HEK293 (cell line): Measurements from ENCODE around the gene TRIP11.

Experiments used
- CTCF ChIA-PET: fragments of 350-600 bp; formaldehyde crosslinking; extraction: SDS; loops from one replicate; lab custom pipeline; 2021; ENCODE audit warnings: antibody characterized with exemption; lab: Yijun Ruan, JAX
- POLR2A ChIA-PET: fragments of 300-600 bp; formaldehyde crosslinking; extraction: SDS; loops from one replicate; lab custom pipeline; 2020; ENCODE audit warnings: antibody characterized with exemption, inconsistent platforms; lab: Yijun Ruan, JAX
- H3K27ac ChIP-seq: fragments of 200-500 bp; sonication (Bioruptor generic); 2 replicates; pipeline ENCODE4 v1.5.1; 2014; ENCODE audit warnings: low read depth, low read length, control low read depth, inconsistent platforms; ENCODE audit errors: extremely low read depth
- H3K36me3 ChIP-seq, 2 experiments: fragments of 200-500 bp in 1 of 2; sonication (Bioruptor generic) in 1 of 2; 1 replicate in 1 of 2; 2 replicates in 1 of 2; pipeline ENCODE4 v1.5.1; 2014 to 2017; ENCODE audit warnings: inconsistent platforms in 2 of 2, low read length in 2 of 2; ENCODE audit not compliant: control insufficient read depth in 2 of 2, insufficient read depth in 1 of 2
- H3K4me1 ChIP-seq: fragments of 200-500 bp; sonication (Bioruptor generic); 2 replicates; pipeline ENCODE4 v1.5.1; 2014; ENCODE audit warnings: mild to moderate bottlenecking, low read length, inconsistent platforms; ENCODE audit not compliant: control insufficient read depth, insufficient read depth
- H3K4me3 ChIP-seq: 2 replicates; pipeline ENCODE4 v1.5.1; 2011; ENCODE audit warnings: low read depth, mild to moderate bottlenecking, control low read depth, low read length, moderate library complexity
- H3K9me3 ChIP-seq: fragments of 200-500 bp; sonication (Bioruptor generic); 2 replicates; pipeline ENCODE4 v1.5.1; 2014; ENCODE audit warnings: low read depth, low read length, inconsistent platforms; ENCODE audit not compliant: control insufficient read depth, insufficient read depth
- PRDM4 ChIP-seq: fragments of 450-650 bp; formaldehyde crosslinking; IDR thresholded peaks from 2 replicates; pipeline ENCODE4 v1.5.1; 2017; ENCODE audit warnings: missing biosample characterization, missing genetic modification characterization
- SALL2 ChIP-seq: fragments of 450-650 bp; formaldehyde crosslinking; IDR thresholded peaks from 2 replicates; pipeline ENCODE4 v1.5.0; 2017; ENCODE audit warnings: missing biosample characterization, mild to moderate bottlenecking, missing genetic modification characterization, borderline replicate concordance
- ZBTB49 ChIP-seq: fragments of 450-650 bp; formaldehyde crosslinking; IDR thresholded peaks from 2 replicates; pipeline ENCODE4 v1.5.1; 2016; ENCODE audit warnings: missing biosample characterization, missing genetic modification characterization, low read depth
- ZBTB6 ChIP-seq: fragments of 450-650 bp; formaldehyde crosslinking; IDR thresholded peaks from 2 replicates; pipeline ENCODE4 v1.5.1; 2017; ENCODE audit warnings: missing biosample characterization, missing genetic modification characterization
- ZNF239 ChIP-seq: fragments of 450-650 bp; formaldehyde crosslinking; IDR thresholded peaks from 2 replicates; pipeline ENCODE4 v1.5.1; 2016; ENCODE audit warnings: missing biosample characterization, missing genetic modification characterization
- ZNF24 ChIP-seq: fragments of 450-650 bp; formaldehyde crosslinking; IDR thresholded peaks from 2 replicates; pipeline ENCODE4 v1.5.1; 2016; ENCODE audit warnings: missing biosample characterization, missing genetic modification characterization
- ZNF274 ChIP-seq, 2 experiments: fragments of 200-500 bp in 1 of 2; fragments of 450-650 bp in 1 of 2; sonication (Bioruptor generic) in 1 of 2; formaldehyde crosslinking in 1 of 2; IDR thresholded peaks; 2 replicates each; pipeline versions ENCODE4 v1.5.1 to v1.6.1; 2014 to 2016; ENCODE audit warnings: borderline replicate concordance in 1 of 2, inconsistent platforms in 1 of 2, low read length in 1 of 2, missing biosample characterization in 1 of 2, missing genetic modification characterization in 1 of 2
- ZNF280D ChIP-seq: fragments of 450-650 bp; formaldehyde crosslinking; IDR thresholded peaks from 2 replicates; pipeline ENCODE4 v1.5.1; 2016; ENCODE audit warnings: missing biosample characterization, missing genetic modification characterization
- ZNF302 ChIP-seq: fragments of 450-650 bp; formaldehyde crosslinking; IDR thresholded peaks from 2 replicates; pipeline ENCODE4 v1.5.1; 2016; ENCODE audit warnings: missing biosample characterization, missing genetic modification characterization, low read depth
- ZNF404 ChIP-seq: fragments of 450-650 bp; formaldehyde crosslinking; IDR thresholded peaks from 2 replicates; pipeline ENCODE4 v1.5.1; 2017; ENCODE audit warnings: missing biosample characterization, missing genetic modification characterization
- ZNF501 ChIP-seq: fragments of 450-650 bp; formaldehyde crosslinking; IDR thresholded peaks from 2 replicates; pipeline ENCODE4 v1.5.1; 2016; ENCODE audit warnings: missing biosample characterization, missing genetic modification characterization
- ZNF585B ChIP-seq: fragments of 450-650 bp; formaldehyde crosslinking; IDR thresholded peaks from 2 replicates; pipeline ENCODE4 v1.5.1; 2016; ENCODE audit warnings: missing biosample characterization, missing genetic modification characterization
- ZNF792 ChIP-seq: fragments of 450-650 bp; formaldehyde crosslinking; IDR thresholded peaks from 2 replicates; pipeline ENCODE4 v1.5.1; 2016; ENCODE audit warnings: missing biosample characterization, missing genetic modification characterization
- ZSCAN16 ChIP-seq: fragments of 450-650 bp; formaldehyde crosslinking; IDR thresholded peaks from 2 replicates; pipeline ENCODE4 v1.5.1; 2016; ENCODE audit warnings: missing biosample characterization, missing genetic modification characterization
- ZSCAN18 ChIP-seq: fragments of 450-650 bp; formaldehyde crosslinking; IDR thresholded peaks from 2 replicates; pipeline ENCODE4 v1.5.1; 2016; ENCODE audit warnings: missing biosample characterization, missing genetic modification characterization

Gene TRIP11

GRCh38 chr14:92012121-92012748, 27.6 kb downstream of the TRIP11 start:
- POLR2A ChIA-PET = no interaction called here
- TF ChIP-seq SALL2 (tag by site-specific recombination) (no peak), ZNF302 (tag by site-specific recombination) (no peak), ZNF280D (tag by site-specific recombination) (no peak), ZSCAN16 (no peak), ZNF585B (tag by site-specific recombination) (peak; percentile 26; the same call in 1 of the 2 replicates)
- peaks cover 54 to 55% of the 10 kb centered on the region in 2 experiments for H3K36me3 ChIP-seq
- H3K4me3 ChIP-seq = no peak overlapping the region
- no peaks in the 10 kb centered on the region for H3K9me3 ChIP-seq
- CTCF ChIA-PET = interaction anchor here (0.6 to 0.9 kb wide), 4 partner anchors 36 to 762 kb away, joined by 3 to 4 read pairs (median 3); no protein-coding TSS in a partner anchor
- no peaks in the 10 kb centered on the region for H3K4me1 ChIP-seq
- H3K27ac ChIP-seq = no peak overlapping the region

GRCh38 chr14:92010644-92011043, 29.2 kb downstream of the TRIP11 start:
- ChIA-PET POLR2A (no interaction called here), CTCF (no interaction called here)
- TF ChIP-seq ZSCAN18 (tag by site-specific recombination) = no peak
- TF ChIP-seq ZNF239 = no peak
- no peak for TF ChIP-seq ZNF792
- TF ChIP-seq ZBTB49 (tag by site-specific recombination) = no peak
- peaks cover 50 to 56% of the 10 kb centered on the region in 2 experiments for H3K36me3 ChIP-seq
- no peaks in the 10 kb centered on the region for H3K4me1 ChIP-seq
- H3K9me3 ChIP-seq = no peaks in the 10 kb centered on the region
- no peak overlapping the region for H3K4me3 ChIP-seq
- H3K27ac ChIP-seq = no peak overlapping the region

GRCh38 chr14:92009604-92010003, 30.3 kb downstream of the TRIP11 start:
- POLR2A ChIA-PET = no interaction called here
- Histone ChIP-seq H3K27ac (no peak overlapping the region), H3K9me3 (no peaks in the 10 kb centered on the region), H3K4me3 (no peak overlapping the region), H3K36me3 (peaks cover 46 to 56% of the 10 kb centered on the region in 2 experiments), H3K4me1 (no peaks in the 10 kb centered on the region)
- CTCF ChIA-PET = interaction anchor here (0.7 to 0.9 kb wide), 2 partner anchors 12 to 84 kb away, joined by 3 read pairs; no protein-coding TSS in a partner anchor
- TF ChIP-seq ZNF24 (tag by site-specific recombination) (no peak), ZNF302 (tag by site-specific recombination) (no peak), ZBTB6 (tag by site-specific recombination) (no peak), ZNF274 (IDR thresholded peaks at IDR 0.05; ENCODE audit: low read length) (no peak), ZNF274 (tag by site-specific recombination; IDR thresholded peaks at IDR 0.05; ENCODE audit: borderline replicate concordance) (no peak), ZNF501 (no peak), ZNF404 (tag by site-specific recombination) (no peak), PRDM4 (no peak)
